G401 (cell line): ENCODE measurements around the gene IQCH. TPM values are rescaled to one million over a fixed set of nuclear protein-coding genes. Genes with fewer than 3 reads are reported as not detected.
"Not testable (repeated sequence)": the region's sequence is repeated elsewhere in the genome, so short reads cannot be mapped to it uniquely, and the experiment has no call there.

Experiments used
- DNase-seq: peaks from one replicate; pipeline ENCODE4 v3.0.0-alpha.2; 2015; ENCODE audit warnings: low spot score
- in situ Hi-C: cut with HindIII; loops from 2 replicates; pipeline ENCODE4 v1.10.0; 2016; ENCODE audit warnings: low sequenced_read_pairs, mixed read lengths
- total RNA-seq: library from RNA; depleted of rRNA; stranded (reverse); fragments of >200 nt; shearing (Covaris generic); gene quantifications from 2 replicates; pipeline ENCODE4 v1.2.3, GENCODE V29; 2014

IQCH gene
- total RNA-seq, 1 experiment from 2014 or later, result 10.1 TPM

- in situ Hi-C loops, DNase-seq: not testable (repeated sequence)
Observed at GRCh38 chr15:67286400-67286799, 31.8 kb downstream of the IQCH start.

GRCh38 chr15:67290319-67290718 lies 35.7 kb downstream of the IQCH start:
- DNase-seq, result no peak
- in situ Hi-C loops, result no loop called here

- in situ Hi-C loops, result no loop called here
- DNase-seq, result no peak
Observed at GRCh38 chr15:67296188-67296587, 41.6 kb downstream of the IQCH start.

GRCh38 chr15:67296684-67297083 lies 42.1 kb downstream of the IQCH start:
- in situ Hi-C loops, result no loop called here
- DNase-seq, result no peak

- no peak for DNase-seq
- in situ Hi-C loops, result no loop called here
Observed at GRCh38 chr15:67300266-67301025, 45.9 kb downstream of the IQCH start.

- peak; percentile 46 for DNase-seq
- in situ Hi-C loops, result no loop called here
Observed at GRCh38 chr15:67303490-67304363, 49.1 kb downstream of the IQCH start.

- in situ Hi-C loops, result no loop called here
Observed at GRCh38 chr15:67304778-67305177, 50.2 kb downstream of the IQCH start.

GRCh38 chr15:67305506-67305905 lies 50.9 kb downstream of the IQCH start:
- DNase-seq, result no peak
- in situ Hi-C loops, result no loop called here

More at GRCh38 chr15:67304778-67305177, 50.2 kb downstream of the IQCH start:
- DNase-seq, result no peak

GRCh38 chr15:67307156-67307555 lies 52.6 kb downstream of the IQCH start:
- DNase-seq, result no peak

GRCh38 chr15:67307889-67308597 lies 53.5 kb downstream of the IQCH start:
- in situ Hi-C loops, result no loop called here
- DNase-seq, result no peak

More at GRCh38 chr15:67307156-67307555, 52.6 kb downstream of the IQCH start:
- in situ Hi-C loops, result no loop called here

- in situ Hi-C loops, result no loop called here
- DNase-seq, result no peak
Observed at GRCh38 chr15:67311731-67312130, 57.1 kb downstream of the IQCH start.

GRCh38 chr15:67319961-67320360 lies 65.4 kb downstream of the IQCH start:
- no peak for DNase-seq
- in situ Hi-C loops, result no loop called here

- no peak for DNase-seq
- in situ Hi-C loops, result no loop called here
Observed at GRCh38 chr15:67321352-67321751, 66.8 kb downstream of the IQCH start.

- in situ Hi-C loops, result no loop called here
- DNase-seq, result no peak
Observed at GRCh38 chr15:67322481-67322880, 67.9 kb downstream of the IQCH start.

- DNase-seq, result no peak
- in situ Hi-C loops, result no loop called here
Observed at GRCh38 chr15:67327312-67327711, 72.7 kb downstream of the IQCH start.

- in situ Hi-C loops, result no loop called here
- DNase-seq, result no peak
Observed at GRCh38 chr15:67327737-67328136, 73.2 kb downstream of the IQCH start.

GRCh38 chr15:67329984-67330733 lies 75.6 kb downstream of the IQCH start:
- in situ Hi-C loops, result no loop called here
- DNase-seq, result no peak

GRCh38 chr15:67331676-67332075 lies 77.1 kb downstream of the IQCH start:
- in situ Hi-C loops, result no loop called here
- DNase-seq, result no peak

GRCh38 chr15:67335026-67335425 lies 80.4 kb downstream of the IQCH start:
- in situ Hi-C loops, result no loop called here
- no peak for DNase-seq
